Endodermal cell (in vitro differentiated cells): Measurements from ENCODE around the gene NAALADL2. TPM values are rescaled to one million over a fixed set of nuclear protein-coding genes. Genes with fewer than 3 reads are reported as not detected.

ENCODE experiments used
- DNase-seq: peaks from one replicate; pipeline ENCODE4 v3.0.0-alpha.2; 2017
- H3K27ac ChIP-seq: 2 replicates; pipeline ENCODE4 v1.5.1; 2013; ENCODE audit warnings: mild to moderate bottlenecking, low read depth, low read length, moderate library complexity
- H3K27me3 ChIP-seq: 2 replicates; pipeline ENCODE4 v1.6.1; 2013; ENCODE audit warnings: mild to moderate bottlenecking, low read length, moderate library complexity; ENCODE audit not compliant: insufficient read depth, control insufficient read depth, poor library complexity, severe bottlenecking
- H3K36me3 ChIP-seq: 2 replicates; pipeline ENCODE4 v1.7.0; 2013; ENCODE audit warnings: mild to moderate bottlenecking, low read length, moderate library complexity; ENCODE audit not compliant: control insufficient read depth, insufficient read depth
- H3K4me1 ChIP-seq: one replicate; pipeline ENCODE4 v1.7.0; 2013; ENCODE audit warnings: low read length; ENCODE audit not compliant: control insufficient read depth, insufficient read depth
- H3K4me3 ChIP-seq: 2 replicates; pipeline ENCODE4 v1.5.1; 2013; ENCODE audit warnings: mild to moderate bottlenecking, low read length, moderate library complexity
- H3K9ac ChIP-seq: 2 replicates; pipeline ENCODE4 v1.6.1; 2013; ENCODE audit warnings: mild to moderate bottlenecking, low read length, moderate library complexity; ENCODE audit not compliant: poor library complexity, severe bottlenecking; ENCODE audit errors: extremely low read depth
- H3K9me3 ChIP-seq: 2 replicates; pipeline ENCODE4 v1.6.1; 2013; ENCODE audit warnings: mild to moderate bottlenecking, low read length, moderate library complexity; ENCODE audit not compliant: control insufficient read depth
- H3K27ac Mint-ChIP-seq: 2 replicates; pipeline ENCODE4 v1.8.0; 2020; ENCODE audit warnings: mixed read lengths
- H3K27me3 Mint-ChIP-seq: 2 replicates; pipeline ENCODE4 v1.8.0; 2021; ENCODE audit warnings: mild to moderate bottlenecking, mixed read lengths; ENCODE audit not compliant: insufficient read depth
- H3K36me3 Mint-ChIP-seq: 2 replicates; pipeline ENCODE4 v1.8.0; 2020; ENCODE audit warnings: low read depth, mixed read lengths
- H3K4me1 Mint-ChIP-seq: 2 replicates; pipeline ENCODE4 v1.8.0; 2020; ENCODE audit warnings: mixed read lengths
- H3K4me3 Mint-ChIP-seq: 2 replicates; pipeline ENCODE4 v1.8.0; 2020; ENCODE audit warnings: mild to moderate bottlenecking, moderate library complexity, mixed read lengths
- H3K9me3 Mint-ChIP-seq: 2 replicates; pipeline ENCODE4 v1.8.0; 2020; ENCODE audit warnings: mild to moderate bottlenecking, mixed read lengths
- WGBS, 2 experiments: methylation state at CpG; one replicate each; pipeline versions ENCODE4 v1.1.5 to v1.1.7; 2013; ENCODE audit warnings: missing lambda C conversion rate in 2 of 2, mixed read lengths in 1 of 2; ENCODE audit not compliant: insufficient coverage in 1 of 2, insufficient read length in 1 of 2; 5-methylcytosine and 5-hydroxymethylcytosine counted together
- total RNA-seq, 2 donors: library from RNA; stranded (reverse); fragmentation: NEBNext Ultra II Directional in 1 of 2; extraction: Animal tissue kit (Norgen Biotek cat#: 25700) in 1 of 2; gene quantifications; 2 replicates in 1 of 2; 3 replicates in 1 of 2; pipeline ENCODE4 v1.2.1, GENCODE V29; 2021
- TF ChIP-seq, protein P1 (sequence below): fragments of 200-600 bp; sonication (generic); conservative IDR thresholded peaks from 2 replicates; pipeline ENCODE4 v1.5.0; 2021; ENCODE audit warnings: antibody characterized with exemption, mild to moderate bottlenecking

NAALADL2 gene
- total RNA-seq, 2 donors from 2014 or later, result 1.6 to 1.8 TPM

DNA sequence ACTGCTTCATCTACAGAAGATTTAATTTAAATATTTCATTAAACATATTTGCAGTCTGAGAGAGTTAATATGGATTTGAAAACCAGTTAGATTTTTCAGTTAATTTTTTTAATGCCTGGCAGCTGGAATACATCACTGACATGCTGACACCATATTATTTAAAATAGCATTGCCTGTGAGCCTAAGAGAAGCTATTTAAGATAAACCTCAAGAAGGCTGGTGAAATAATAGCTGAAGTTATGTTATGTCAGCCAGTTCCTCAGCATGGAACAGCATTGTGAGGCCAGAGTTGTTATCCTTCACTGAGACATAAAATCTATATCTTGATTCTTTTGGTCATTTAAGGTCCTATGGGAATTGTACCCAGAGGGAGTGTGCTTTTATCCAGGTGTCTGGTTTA, 705.2 kb downstream of the NAALADL2 start:
- DNase-seq, result no peak
- H3K27me3 Mint-ChIP-seq, result no peaks in the 10 kb centered on the region
- H3K4me1 Mint-ChIP-seq, result no peaks in the 10 kb centered on the region

DNA sequence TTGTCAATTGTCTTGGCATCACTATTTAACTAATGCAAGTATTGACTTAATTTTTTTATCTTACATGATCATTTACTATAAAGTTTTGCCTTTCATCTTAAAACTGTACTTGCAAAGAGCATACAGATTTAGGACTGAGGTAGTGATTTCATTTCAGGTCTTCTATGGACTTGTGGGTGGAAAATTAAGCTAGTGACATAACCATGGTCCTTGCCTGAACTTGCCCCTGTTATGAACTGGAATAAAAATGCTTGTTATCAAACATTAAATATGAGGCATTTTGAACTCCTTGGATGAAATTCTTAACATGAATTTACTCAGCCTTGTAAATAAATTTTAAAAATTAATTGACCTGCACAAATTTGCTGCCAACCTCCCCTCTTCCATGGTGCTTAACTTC, 712.0 kb downstream of the NAALADL2 start:
- Mint-ChIP-seq H3K27me3 (no peaks in the 10 kb centered on the region), H3K27ac (no peak overlapping the region), H3K9me3 (no peaks in the 10 kb centered on the region), H3K4me1 (no peaks in the 10 kb centered on the region), H3K4me3 (no peak overlapping the region), H3K36me3 (no peaks in the 10 kb centered on the region)
- no peak for DNase-seq
- TF ChIP-seq, protein P1, sequence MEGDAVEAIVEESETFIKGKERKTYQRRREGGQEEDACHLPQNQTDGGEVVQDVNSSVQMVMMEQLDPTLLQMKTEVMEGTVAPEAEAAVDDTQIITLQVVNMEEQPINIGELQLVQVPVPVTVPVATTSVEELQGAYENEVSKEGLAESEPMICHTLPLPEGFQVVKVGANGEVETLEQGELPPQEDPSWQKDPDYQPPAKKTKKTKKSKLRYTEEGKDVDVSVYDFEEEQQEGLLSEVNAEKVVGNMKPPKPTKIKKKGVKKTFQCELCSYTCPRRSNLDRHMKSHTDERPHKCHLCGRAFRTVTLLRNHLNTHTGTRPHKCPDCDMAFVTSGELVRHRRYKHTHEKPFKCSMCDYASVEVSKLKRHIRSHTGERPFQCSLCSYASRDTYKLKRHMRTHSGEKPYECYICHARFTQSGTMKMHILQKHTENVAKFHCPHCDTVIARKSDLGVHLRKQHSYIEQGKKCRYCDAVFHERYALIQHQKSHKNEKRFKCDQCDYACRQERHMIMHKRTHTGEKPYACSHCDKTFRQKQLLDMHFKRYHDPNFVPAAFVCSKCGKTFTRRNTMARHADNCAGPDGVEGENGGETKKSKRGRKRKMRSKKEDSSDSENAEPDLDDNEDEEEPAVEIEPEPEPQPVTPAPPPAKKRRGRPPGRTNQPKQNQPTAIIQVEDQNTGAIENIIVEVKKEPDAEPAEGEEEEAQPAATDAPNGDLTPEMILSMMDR, result no peak
- no peaks in the 10 kb centered on the region for H3K4me1 ChIP-seq
- no peaks in the 10 kb centered on the region for H3K36me3 ChIP-seq
- H3K27me3 ChIP-seq, result no peaks in the 10 kb centered on the region
- no peak overlapping the region for H3K4me3 ChIP-seq
- H3K9me3 ChIP-seq, result no peaks in the 10 kb centered on the region
- no peak overlapping the region for H3K27ac ChIP-seq
- H3K9ac ChIP-seq, result no peak overlapping the region

More for the DNA sequence above, 705.2 kb downstream of the NAALADL2 start:
- H3K4me3 Mint-ChIP-seq, result no peak overlapping the region
- no peak overlapping the region for H3K27ac Mint-ChIP-seq
- H3K4me1 ChIP-seq, result no peaks in the 10 kb centered on the region
- H3K36me3 Mint-ChIP-seq, result no peaks in the 10 kb centered on the region
- no peak overlapping the region for H3K27ac ChIP-seq
- H3K9me3 ChIP-seq, result no peaks in the 10 kb centered on the region
- no peaks in the 10 kb centered on the region for H3K27me3 ChIP-seq
- no peaks in the 10 kb centered on the region for H3K36me3 ChIP-seq
- no peaks in the 10 kb centered on the region for H3K9me3 Mint-ChIP-seq
- no peak overlapping the region for H3K4me3 ChIP-seq
- TF ChIP-seq, protein P1, result no peak
- H3K9ac ChIP-seq, result no peak overlapping the region

DNA sequence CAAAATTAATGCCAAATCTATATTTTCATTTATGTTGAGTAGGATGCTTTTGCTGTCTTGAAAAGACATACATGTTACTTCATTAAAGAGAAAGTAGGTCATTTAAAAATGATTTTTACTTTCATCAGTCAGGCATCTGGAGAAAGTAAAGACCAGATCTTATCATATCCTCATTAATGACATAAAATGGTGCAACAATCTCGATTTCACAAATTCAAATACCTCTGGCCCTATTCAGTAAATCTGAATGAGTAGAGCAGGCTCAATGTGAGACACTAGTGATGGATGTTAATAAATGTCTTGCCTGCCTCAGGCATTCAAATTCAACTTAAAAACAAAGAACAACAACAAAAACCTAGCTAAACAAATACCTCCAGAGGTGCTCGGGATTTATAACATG, 714.1 kb downstream of the NAALADL2 start:
- DNase-seq, result no peak
- WGBS, 2 experiments, result 90% methylated on average over 2 of the region's 2 CpGs; no CpG with 5 or more reads in 1 of the 2 experiments
- Histone ChIP-seq H3K27me3 (no peaks in the 10 kb centered on the region), H3K9ac (no peak overlapping the region), H3K36me3 (no peaks in the 10 kb centered on the region), H3K4me1 (no peaks in the 10 kb centered on the region), H3K27ac (no peak overlapping the region), H3K4me3 (no peak overlapping the region), H3K9me3 (no peaks in the 10 kb centered on the region)
- TF ChIP-seq, protein P1, result no peak
- no peaks in the 10 kb centered on the region for H3K36me3 Mint-ChIP-seq
- H3K27ac Mint-ChIP-seq, result no peak overlapping the region
- H3K27me3 Mint-ChIP-seq, result no peaks in the 10 kb centered on the region
- no peak overlapping the region for H3K4me3 Mint-ChIP-seq
- peaks cover 8% of the 10 kb centered on the region for H3K4me1 Mint-ChIP-seq
- H3K9me3 Mint-ChIP-seq, result no peaks in the 10 kb centered on the region
